HUDEP-2 (cell line): ENCODE results near the gene MOB3C.

ENCODE experiments used
- DNase-seq, 76 experiments: peaks; one replicate each; lab custom pipeline; 2025; ENCODE audit not compliant: unreplicated experiment in 76 of 76; lab: John Stamatoyannopoulos, UW

MOB3C gene

GRCh38 chr1:46639547-46639946 is 22.9 kb upstream of the MOB3C start:
- no peak for DNase-seq

- DNase-seq, result no peak
These were observed 22.3 kb upstream of the MOB3C start for GRCh38 chr1:46638921-46639320.

GRCh38 chr1:46637444-46638083 is 21.0 kb upstream of the MOB3C start:
- no peak for DNase-seq

GRCh38 chr1:46635205-46635604 is 18.6 kb upstream of the MOB3C start:
- no peak for DNase-seq

- no peak for DNase-seq
These were observed 14.1 kb upstream of the MOB3C start for GRCh38 chr1:46630719-46631118.

- no peak for DNase-seq
These were observed 7.4 kb upstream of the MOB3C start for GRCh38 chr1:46623743-46624644.

- DNase-seq, result peak in 23 of 76 experiments; percentile 4 to 57 (median 17)
These were observed 5.7 kb upstream of the MOB3C start for GRCh38 chr1:46622344-46622743.

GRCh38 chr1:46621930-46622329 is 5.3 kb upstream of the MOB3C start:
- DNase-seq, result no peak

GRCh38 chr1:46619656-46620258 is 3.1 kb upstream of the MOB3C start:
- DNase-seq, result no peak

- no peak for DNase-seq
These were observed 2.3 kb upstream of the MOB3C start for GRCh38 chr1:46618754-46619415.

- no peak for DNase-seq
These were observed 1.2 kb upstream of the MOB3C start for GRCh38 chr1:46617833-46618232.

- DNase-seq, result no peak
These were observed 643 bp upstream of the MOB3C start for GRCh38 chr1:46617108-46617800.

- no peak for DNase-seq
These were observed 876 bp downstream of the MOB3C start for GRCh38 chr1:46615735-46616134.

- DNase-seq, result no peak
These were observed 1.5 kb downstream of the MOB3C start for GRCh38 chr1:46615088-46615487.

GRCh38 chr1:46614604-46614984 is 2.0 kb downstream of the MOB3C start:
- DNase-seq, result no peak

GRCh38 chr1:46613661-46614603 is 2.7 kb downstream of the MOB3C start:
- DNase-seq, result peak in 71 of 76 experiments; percentile 29 to 82 (median 66)

GRCh38 chr1:46612937-46613660 is 3.5 kb downstream of the MOB3C start:
- no peak for DNase-seq

GRCh38 chr1:46611691-46612221 is 4.9 kb downstream of the MOB3C start:
- peak in 72 of 76 experiments; percentile 32 to 90 (median 76) for DNase-seq
